Left lung (tissue), 10 donors: ENCODE measurements around the gene RTEL1. TPM values are rescaled to one million over a fixed set of nuclear protein-coding genes. Genes with fewer than 3 reads are reported as not detected.
A peak's percentile ranks its signal among the peaks of the same experiment; 100 is the strongest.

ENCODE experiments used
- ATAC-seq: fragments of 200-7000 bp; cut with Tn5 transposase; one replicate; pipeline ENCODE4 v1.9.1; 2020; ENCODE audit warnings: moderate library complexity
- DNase-seq, 4 donors: peaks; one replicate each; pipeline ENCODE4 v3.0.0-alpha.2; 2013 to 2020
- H3K27ac ChIP-seq, 2 donors: fragments of 200-600 bp; sonication (generic) in 1 of 2; one replicate each; pipeline versions ENCODE4 v1.5.0 to v1.8.0; 2020 to 2021
- H3K27me3 ChIP-seq, 2 donors: fragments of 200-600 bp; sonication (generic) in 1 of 2; one replicate each; pipeline versions ENCODE4 v1.5.0 to v1.8.0; 2020 to 2021
- H3K36me3 ChIP-seq, 2 donors: fragments of 200-600 bp; sonication (generic) in 1 of 2; one replicate each; pipeline versions ENCODE4 v1.5.0 to v1.8.0; 2020 to 2021
- H3K4me1 ChIP-seq, 2 donors: fragments of 200-600 bp; one replicate each; pipeline ENCODE4 v1.8.0; 2021
- H3K4me3 ChIP-seq, 2 donors: fragments of 200-600 bp; sonication (generic) in 1 of 2; one replicate each; pipeline versions ENCODE4 v1.5.0 to v1.8.0; 2020 to 2021; ENCODE audit warnings: mild to moderate bottlenecking in 1 of 2
- H3K9me3 ChIP-seq, 2 donors: fragments of 200-600 bp; sonication (generic) in 1 of 2; one replicate each; pipeline versions ENCODE4 v1.5.0 to v1.8.0; 2020 to 2021
- intact Hi-C, 2 donors: fragments of 100-400 bp; cut with DNase I; formaldehyde crosslinking; loops; one replicate each; pipeline versions ENCODE4 v1.11.2 to v1.14.2; 2022
- polyA plus RNA-seq, 6 donors: library from polyadenylated mRNA; unstranded; fragments of 120-200 nt; gene quantifications; one replicate each; pipeline ENCODE4 v1.2.1, GENCODE V29; 2013; ENCODE audit not compliant: insufficient read length in 6 of 6
- total RNA-seq, 2 donors: library from RNA; stranded (reverse); fragmentation: NEBNext Ultra II Directional; extraction: Animal tissue kit (Norgen Biotek cat#: 25700); gene quantifications; one replicate each; pipeline ENCODE4 v1.2.1, GENCODE V29; 2021
- TF ChIP-seq, protein P1 (sequence below), 2 donors: fragments of 200-600 bp; sonication (generic) in 1 of 2; IDR thresholded peaks; one replicate each; pipeline versions ENCODE4 v1.5.0 to v1.8.0; 2021; ENCODE audit warnings: antibody characterized with exemption in 2 of 2
- donor health status: DM: no; HTN: yes; CAD: no.
- donor health status: DM: no; HTN: no; CAD: no.

RTEL1 gene
- total and polyA plus RNA-seq, 8 donors: 19.6 to 38.8 (median 22.4) TPM

DNA sequence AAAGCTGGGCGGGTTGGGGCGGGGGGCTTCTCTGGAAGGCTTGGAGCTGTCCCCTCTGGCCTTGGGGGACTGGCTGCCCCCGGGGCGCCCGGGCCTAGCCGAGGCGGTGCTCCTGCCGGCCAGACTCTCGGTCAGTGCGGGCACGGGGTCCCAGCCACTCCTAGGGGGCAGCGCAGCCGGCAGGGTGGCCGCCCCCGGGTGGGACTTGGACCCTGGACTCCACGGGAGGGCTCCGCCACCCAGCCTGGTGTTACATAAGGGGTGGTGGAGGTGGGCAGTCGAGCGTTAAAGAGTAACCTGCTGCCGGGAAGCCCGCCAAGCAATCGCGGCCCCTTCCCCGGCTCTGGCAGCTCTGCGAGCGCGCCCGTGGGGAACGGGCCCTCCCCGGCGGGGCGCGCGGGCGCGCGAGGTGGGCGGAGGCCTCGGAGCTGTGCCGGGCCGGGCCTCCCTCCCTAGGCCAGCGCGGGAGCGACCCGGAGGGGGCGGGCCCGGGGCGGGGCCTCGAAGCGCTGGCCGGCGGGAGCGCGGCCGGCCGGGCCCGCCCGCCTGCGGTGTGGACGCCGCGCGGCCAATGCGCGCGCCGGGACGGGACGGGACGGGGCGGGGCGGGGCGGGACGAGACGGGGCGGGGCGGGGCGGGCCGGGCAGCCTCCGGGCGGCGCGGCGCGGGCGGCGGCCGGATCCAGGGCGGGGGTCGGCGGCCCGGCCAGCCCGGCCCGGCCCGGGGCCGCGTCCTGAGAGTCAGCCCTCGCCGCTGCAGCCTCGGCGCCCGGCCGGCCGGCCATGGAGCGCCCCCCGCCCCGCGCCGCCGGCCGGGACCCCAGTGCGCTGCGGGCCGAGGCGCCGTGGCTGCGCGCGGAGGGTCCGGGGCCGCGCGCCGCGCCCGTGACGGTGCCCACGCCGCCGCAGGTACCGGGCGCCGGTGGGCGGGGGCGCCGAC lies 81.3 kb downstream of the RTEL1 start, which contains the start of gene SLC2A4RG:
TSS of gene SLC2A4RG (plus strand) at position 647 of the 940 bp plus-strand sequence. CDS start at position 784, 137 bp downstream.
- TF ChIP-seq, protein P1, sequence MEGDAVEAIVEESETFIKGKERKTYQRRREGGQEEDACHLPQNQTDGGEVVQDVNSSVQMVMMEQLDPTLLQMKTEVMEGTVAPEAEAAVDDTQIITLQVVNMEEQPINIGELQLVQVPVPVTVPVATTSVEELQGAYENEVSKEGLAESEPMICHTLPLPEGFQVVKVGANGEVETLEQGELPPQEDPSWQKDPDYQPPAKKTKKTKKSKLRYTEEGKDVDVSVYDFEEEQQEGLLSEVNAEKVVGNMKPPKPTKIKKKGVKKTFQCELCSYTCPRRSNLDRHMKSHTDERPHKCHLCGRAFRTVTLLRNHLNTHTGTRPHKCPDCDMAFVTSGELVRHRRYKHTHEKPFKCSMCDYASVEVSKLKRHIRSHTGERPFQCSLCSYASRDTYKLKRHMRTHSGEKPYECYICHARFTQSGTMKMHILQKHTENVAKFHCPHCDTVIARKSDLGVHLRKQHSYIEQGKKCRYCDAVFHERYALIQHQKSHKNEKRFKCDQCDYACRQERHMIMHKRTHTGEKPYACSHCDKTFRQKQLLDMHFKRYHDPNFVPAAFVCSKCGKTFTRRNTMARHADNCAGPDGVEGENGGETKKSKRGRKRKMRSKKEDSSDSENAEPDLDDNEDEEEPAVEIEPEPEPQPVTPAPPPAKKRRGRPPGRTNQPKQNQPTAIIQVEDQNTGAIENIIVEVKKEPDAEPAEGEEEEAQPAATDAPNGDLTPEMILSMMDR (IDR thresholded peaks at IDR 0.05): no peak
- intact Hi-C loops: no loop called here
- DNase-seq: peak; percentile 79 to 95 (median 86)
- Histone ChIP-seq H3K27ac (peak within 1 kb of the TSS; percentile 78 to 93), H3K9me3 (no peaks in the 10 kb centered on the region), H3K4me1 (peaks cover 31 to 48% of the 10 kb centered on the region in 2 donors), H3K4me3 (peak within 1 kb of the TSS; percentile 60 to 65), H3K36me3 (peaks cover 0 to 56% of the 10 kb centered on the region in 2 donors), H3K27me3 (peaks cover 0 to 26% of the 10 kb centered on the region in 2 donors)
- peak; percentile 67 for ATAC-seq

DNA sequence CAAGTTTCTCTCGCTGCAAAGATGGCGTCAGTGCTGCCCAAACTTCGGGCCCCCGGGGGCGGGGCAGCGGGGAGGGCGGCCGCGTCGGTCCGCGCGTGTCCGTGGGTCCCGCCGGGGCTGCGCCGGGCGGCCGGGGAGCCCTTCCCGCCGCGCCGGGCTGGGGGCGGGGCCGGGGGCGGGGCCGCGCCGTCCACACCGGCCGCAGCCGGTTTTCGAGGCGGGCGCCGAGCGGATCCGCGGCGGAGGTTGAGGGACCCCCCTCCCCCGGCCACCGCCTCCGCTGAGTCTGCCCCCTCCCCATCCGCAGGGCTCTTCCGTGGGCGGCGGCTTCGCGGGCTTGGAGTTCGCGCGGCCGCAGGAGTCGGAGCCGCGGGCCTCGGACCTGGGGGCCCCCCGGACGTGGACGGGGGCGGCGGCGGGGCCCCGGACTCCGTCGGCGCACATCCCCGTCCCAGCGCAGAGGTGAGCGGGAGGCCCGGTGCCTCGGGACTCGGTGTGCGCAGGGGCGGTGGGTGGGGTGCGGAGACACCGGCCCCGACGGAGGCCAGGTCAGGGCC lies 82.0 kb downstream of the RTEL1 start:
- Histone ChIP-seq H3K27ac (peak overlapping the region; percentile 78 to 93), H3K9me3 (no peaks in the 10 kb centered on the region), H3K27me3 (peaks cover 0 to 26% of the 10 kb centered on the region in 2 donors), H3K4me1 (peaks cover 31 to 48% of the 10 kb centered on the region in 2 donors), H3K4me3 (peak overlapping the region; percentile 60 to 65), H3K36me3 (peaks cover 0 to 48% of the 10 kb centered on the region in 2 donors)
- intact Hi-C loops: no loop called here
- TF ChIP-seq, protein P1 (IDR thresholded peaks at IDR 0.05): no peak
- peak; percentile 21 for ATAC-seq
- DNase-seq: peak in 2 of 4 donors; percentile 65 to 86

- H3K27ac ChIP-seq: peak overlapping the region; percentile 78 to 93
- TF ChIP-seq, protein P1 (IDR thresholded peaks at IDR 0.05): no peak
- DNase-seq: peak; percentile 92 to 95 (median 94)
- H3K36me3 ChIP-seq: peaks cover 0 to 42% of the 10 kb centered on the region in 2 donors
- no peaks in the 10 kb centered on the region for H3K9me3 ChIP-seq
- H3K27me3 ChIP-seq: peaks cover 0 to 26% of the 10 kb centered on the region in 2 donors
- peak overlapping the region; percentile 60 to 65 for H3K4me3 ChIP-seq
- peak; percentile 81 for ATAC-seq
- H3K4me1 ChIP-seq: peaks cover 31 to 48% of the 10 kb centered on the region in 2 donors
- intact Hi-C loops: no loop called here
Observed at GRCh38 chr20:63740627-63741353, 82.7 kb downstream of the RTEL1 start.

DNA sequence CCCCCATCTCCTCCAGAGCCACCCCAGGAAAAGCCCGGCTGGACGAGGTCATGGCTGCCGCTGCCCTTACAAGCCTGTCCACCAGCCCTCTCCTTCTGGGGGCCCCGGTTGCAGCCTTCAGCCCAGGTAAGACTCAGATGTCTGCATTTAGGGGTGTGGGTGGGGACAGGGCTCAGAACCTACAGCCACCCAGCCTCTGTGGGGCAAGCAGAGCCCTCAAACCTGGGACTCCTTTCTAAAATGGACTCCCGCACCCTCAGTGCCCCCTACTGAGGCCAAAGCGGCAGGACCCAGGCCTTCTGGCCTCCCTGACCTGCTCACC lies 83.2 kb downstream of the RTEL1 start:
- Histone ChIP-seq H3K4me1 (peaks cover 31 to 48% of the 10 kb centered on the region in 2 donors), H3K27ac (peak overlapping the region; percentile 78 to 93), H3K36me3 (peaks cover 0 to 41% of the 10 kb centered on the region in 2 donors), H3K9me3 (no peaks in the 10 kb centered on the region), H3K4me3 (peak overlapping the region; percentile 60 to 65), H3K27me3 (peaks cover 0 to 26% of the 10 kb centered on the region in 2 donors)
- TF ChIP-seq, protein P1 (IDR thresholded peaks at IDR 0.05): no peak
- intact Hi-C loops: no loop called here
- ATAC-seq (no peak), DNase-seq (no peak)
